HG03139 (cell line): ENCODE results near the gene SHFL.

Source experiments
- ATAC-seq: cut with Tn5 transposase; IDR thresholded peaks from one replicate; pipeline ENCODE4 v1.9.1; 2021; ENCODE audit not compliant: unreplicated experiment

The SHFL gene

GRCh38 chr19:10087296-10088061 lies 1.4 kb downstream of the SHFL start:
- no peak for ATAC-seq

DNA sequence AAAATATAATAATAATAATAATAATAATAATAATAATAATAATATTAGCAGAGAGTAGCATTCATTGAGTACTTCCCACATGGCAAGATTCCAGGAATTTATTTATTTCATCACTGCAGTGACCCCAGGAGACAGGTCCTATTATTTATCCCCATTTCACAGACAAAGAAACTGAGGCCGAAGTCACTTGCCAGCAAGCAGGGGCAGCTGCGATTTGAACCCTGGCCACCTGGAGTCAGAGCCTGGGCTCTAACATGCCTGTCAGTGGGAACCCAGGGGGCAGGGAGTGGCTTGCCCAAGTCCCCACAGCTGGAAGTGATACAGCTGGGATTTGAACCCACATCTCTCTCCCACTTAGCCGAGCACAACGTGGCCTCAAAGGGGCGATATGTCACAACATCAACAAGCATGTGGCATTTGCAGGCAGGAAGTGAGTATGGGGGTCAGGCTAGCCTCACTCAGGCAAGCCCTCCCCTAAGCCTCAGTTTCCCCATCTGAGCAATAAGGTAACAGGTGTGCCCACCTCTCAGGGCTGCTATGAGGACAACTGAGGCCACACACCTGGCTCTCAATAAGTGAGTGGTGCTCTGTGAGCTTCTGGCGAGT lies 2.9 kb downstream of the SHFL start:
- no peak for ATAC-seq

GRCh38 chr19:10089801-10090375 lies 3.8 kb downstream of the SHFL start:
- no peak for ATAC-seq

GRCh38 chr19:10091370-10091687 lies 5.2 kb downstream of the SHFL start:
- ATAC-seq: no peak

DNA sequence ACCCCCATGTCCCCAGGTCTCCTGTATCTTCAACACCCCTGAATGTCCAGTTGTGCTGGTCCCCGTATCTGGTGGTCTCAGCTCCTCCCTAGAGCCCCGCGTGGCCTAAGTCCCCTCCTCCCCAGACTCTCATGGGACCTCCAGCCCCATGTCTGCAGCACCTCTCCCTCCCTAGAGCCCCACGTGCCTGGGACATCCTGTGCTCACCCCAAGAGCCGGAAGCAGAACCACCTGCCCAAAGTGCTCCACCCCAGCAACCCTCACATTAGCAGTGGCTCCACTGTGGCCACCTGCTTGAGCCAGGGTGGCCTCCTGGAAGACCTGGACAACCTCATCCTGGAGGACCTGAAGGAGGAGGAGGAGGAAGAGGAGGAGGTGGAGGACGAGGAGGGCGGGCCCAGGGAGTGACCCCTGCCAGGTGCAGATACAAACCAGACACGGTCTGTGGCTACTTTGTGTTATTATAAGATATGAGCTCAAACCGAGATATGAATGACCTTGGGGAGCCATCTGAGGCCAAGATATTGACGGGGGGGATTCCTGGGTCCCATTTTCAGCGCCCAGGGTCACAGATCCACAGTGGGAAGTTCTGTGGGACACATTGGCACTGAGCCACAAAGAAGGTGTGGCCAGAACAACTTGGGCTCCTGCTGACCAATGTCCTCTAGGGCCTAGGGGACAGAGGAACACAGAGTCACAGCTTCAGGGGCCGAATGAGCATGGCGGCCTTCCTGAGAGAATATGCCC lies 6.0 kb downstream of the SHFL start:
- no peak for ATAC-seq

DNA sequence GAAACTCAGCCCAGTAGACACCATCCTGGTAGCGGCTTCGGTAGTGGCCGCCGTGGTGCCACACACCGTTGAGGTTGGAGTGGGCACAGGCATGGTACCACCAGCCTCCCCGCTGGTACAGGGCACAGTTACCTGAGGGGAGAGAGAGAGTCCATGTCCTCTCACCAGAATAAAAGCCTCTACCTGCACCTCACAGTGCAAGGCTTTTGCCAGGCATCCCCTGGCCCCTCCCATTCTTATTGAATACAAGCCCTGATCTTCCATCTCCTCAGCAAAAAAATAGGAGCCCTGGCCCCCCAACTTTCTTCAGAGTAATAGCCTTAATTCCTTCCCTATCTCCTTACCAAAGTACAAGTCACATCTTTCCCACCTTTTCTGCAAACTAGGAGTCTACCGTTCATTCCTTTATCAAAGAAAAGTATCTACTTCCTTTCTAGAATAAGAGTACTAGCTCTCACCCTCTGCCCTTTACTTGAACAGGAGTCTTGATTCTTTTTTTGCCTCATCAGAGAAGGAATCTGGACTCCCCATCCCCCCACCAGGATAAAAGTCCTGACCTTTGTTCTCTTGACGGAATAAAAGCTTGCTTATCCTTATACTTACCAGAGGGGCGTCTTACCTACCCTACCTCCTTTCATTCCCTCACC lies 6.7 kb downstream of the SHFL start:
- no peak for ATAC-seq

GRCh38 chr19:10093295-10094186 lies 7.4 kb downstream of the SHFL start:
- ATAC-seq: no peak

DNA sequence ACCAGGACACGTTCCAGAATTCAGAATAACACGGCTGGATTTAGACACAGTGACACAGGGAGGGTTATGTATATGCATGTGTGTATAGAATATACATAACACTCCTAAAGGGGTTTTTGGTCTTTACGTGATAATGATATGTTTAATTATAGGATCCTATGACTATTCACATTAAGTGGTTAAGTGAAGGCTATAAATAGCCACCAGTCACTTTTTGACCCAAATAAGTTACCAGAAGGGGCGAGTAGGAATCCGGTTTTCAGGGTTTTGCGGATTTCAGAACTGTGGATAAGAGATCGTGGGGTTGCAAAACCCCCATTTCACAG lies 9.5 kb downstream of the SHFL start:
- ATAC-seq: no peak

DNA sequence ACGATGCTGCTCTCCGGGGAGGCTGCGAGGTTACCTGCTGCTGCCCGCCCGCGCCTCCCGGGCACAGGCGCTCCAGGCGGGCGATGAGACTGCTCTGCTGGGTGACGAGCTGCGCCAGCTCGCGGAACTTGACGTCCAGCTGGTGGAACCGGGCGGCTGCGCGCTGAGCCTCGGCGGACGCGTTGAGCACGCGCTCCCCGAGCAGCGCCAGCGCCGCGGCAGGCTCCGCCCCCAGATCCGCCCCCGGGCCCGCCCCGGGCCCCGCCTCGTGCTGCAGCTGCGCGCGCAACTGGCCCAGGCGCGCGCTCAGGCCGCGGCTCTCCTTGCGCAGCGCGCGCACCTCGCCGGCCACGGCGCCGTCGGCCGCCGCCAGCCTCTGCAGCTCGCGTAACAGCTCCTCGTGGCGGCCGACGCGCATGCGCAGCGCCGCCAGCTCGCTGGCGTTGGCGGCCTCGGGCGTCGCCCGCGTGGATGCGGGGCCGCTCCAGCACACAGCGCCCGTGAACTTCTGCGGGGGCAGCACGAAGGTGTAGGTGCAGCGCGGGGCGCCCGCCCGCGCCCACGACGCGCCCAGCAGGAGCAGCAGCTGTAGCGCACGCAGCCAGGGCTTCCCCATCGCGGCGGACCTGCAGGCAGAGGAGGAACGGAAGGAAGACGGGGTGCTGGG lies 10.0 kb downstream of the SHFL start:
- ATAC-seq: peak; percentile 70

GRCh38 chr19:10096615-10096963 lies 10.5 kb downstream of the SHFL start:
- ATAC-seq: no peak

- no peak for ATAC-seq
These were observed 14.2 kb downstream of the SHFL start for GRCh38 chr19:10100163-10100785.

GRCh38 chr19:10102787-10103236 lies 16.7 kb downstream of the SHFL start:
- ATAC-seq: no peak

DNA sequence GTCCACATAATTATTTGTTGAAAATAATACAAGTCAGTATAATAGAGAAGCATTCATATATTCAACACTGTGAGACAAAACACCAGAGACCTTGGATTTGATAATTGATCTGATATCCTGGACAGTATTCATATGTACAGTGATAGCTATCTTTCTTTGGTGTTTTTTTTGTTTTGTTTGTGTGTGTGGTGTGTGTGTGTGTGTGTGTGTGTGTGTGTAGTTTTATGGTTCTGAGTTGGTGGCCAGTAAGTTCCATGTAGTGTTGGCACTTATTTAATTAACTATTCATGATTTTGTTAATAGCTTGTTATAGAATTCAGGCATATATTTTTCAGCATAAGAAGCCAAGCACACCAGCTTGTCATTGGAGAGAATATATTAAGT lies 18.0 kb downstream of the SHFL start:
- no peak for ATAC-seq

DNA sequence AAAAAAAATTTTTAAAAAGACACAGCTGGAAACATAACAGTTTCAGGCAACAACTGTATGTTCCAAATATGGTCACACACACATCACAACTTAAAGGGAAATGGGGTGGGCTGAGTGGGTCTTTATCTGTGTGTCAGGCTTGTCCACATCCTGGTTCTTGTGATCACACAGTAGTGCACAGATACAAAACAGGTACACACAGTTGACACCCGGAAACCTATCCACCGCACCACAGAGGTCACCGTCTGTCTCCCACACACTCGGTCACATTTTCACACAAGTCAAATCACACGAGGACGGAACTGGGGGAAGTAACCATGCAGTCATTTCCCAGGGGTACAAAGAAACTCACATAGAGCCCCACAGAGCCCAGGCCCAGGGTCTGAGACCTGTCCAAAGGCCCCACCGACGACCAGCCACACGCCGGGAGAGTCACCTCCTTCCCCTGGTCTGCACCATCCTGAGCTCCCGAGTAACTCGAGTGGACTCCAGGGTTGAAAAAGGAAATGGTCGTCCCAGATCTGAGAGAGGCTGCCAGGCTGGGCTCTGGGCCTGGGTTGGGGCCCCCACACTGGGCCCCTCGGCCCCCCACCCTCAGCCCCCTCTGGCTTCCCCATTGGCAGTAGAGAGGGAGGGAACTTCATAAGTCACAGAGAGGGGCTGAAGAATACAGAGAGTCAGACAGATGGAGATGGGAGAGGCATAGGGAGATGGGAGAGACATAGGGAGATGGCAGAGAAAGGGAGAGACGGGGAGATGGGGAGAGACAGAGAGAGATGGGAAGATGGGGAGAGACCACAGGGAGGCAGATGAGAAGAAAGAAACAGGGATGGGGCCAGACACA lies 18.8 kb downstream of the SHFL start:
- peak; percentile 35 for ATAC-seq

DNA sequence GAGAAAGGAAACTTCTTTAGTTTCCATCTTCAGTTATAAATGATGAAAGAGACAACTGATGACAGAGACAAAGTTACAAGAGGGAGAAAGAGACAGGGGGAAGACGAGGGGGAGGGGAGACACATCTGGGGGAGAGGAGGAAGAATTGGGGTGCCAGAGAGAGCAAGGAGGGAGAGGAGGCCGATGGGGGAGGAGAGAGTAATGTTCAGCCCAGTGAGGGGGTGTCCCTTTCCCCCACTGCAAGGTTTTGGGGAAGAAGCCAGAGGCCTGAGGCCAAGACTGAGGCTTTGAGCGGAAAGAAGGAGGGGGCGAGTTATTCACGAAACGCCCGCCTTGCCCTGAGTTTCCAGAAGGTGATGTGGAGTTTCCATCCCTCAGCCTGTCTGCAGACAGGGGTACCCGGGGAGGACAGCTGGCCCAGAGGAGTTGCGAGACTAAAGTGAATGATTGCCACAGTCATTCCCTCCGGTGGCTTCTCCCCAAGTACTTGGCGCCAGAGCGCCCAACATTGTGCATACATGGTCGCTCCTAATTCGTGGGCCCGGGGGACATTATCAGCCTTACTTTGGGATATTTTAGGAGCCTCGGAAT lies 19.5 kb downstream of the SHFL start:
- peak; percentile 8 for ATAC-seq

DNA sequence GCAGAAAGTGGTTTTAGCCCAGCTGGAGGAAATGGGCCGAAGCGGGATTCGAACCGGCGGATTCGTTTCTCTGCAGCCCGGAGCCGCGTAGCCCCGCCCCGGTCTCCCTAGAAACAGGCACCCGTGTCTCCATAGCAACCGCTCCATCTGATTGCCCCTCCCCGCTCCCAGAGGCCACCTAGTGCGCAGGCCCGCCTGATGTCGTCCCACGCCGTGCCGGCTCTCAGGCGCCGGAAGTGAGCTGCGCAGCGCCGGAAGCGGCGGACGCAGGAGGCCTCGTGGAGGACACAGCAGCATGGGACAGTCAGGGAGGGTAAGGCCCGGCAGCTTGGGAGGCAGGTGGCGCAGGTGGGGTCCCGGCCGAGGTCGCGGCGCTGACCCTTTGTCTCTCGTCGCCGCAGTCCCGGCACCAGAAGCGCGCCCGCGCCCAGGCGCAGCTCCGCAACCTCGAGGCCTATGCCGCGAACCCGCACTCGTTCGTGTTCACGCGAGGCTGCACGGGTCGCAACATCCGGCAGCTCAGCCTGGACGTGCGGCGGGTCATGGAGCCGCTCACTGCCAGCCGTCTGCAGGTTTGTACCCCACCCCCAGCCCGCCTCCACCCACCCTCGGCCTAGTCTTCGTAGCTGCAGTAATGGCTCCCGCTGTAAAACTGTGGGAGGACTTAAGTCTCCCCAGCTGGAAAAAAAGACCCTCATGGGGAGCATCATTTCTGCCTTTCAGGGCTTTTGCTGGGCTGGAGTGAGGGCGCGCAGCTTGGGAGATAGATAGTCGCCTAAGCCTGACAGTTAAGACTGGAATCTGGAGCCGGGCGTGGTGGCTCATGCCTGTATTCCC lies 20.2 kb downstream of the SHFL start, which contains the start of gene PPAN:
Gene PPAN, plus strand, starts transcription at position 263 of the 837 bp plus-strand sequence. Its CDS starts 33 bp downstream, at position 296.
- ATAC-seq: peak; percentile 43

DNA sequence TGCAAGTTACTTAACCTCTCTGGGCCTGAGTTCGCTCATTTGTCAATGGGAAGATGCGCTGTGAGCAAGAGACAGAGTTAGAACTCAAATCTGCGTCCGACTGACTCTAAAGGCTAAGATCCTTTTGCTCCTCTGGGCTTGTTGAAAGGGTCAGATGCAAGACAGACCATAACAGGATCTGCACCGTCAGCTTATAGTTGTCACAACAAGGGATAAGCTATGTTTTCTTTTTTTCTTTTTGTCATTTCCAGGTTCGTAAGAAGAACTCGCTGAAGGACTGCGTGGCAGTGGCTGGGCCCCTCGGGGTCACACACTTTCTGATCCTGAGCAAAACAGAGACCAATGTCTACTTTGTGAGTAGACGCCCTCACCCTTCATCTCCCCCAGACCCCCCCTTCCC lies 21.1 kb downstream of the SHFL start:
- no peak for ATAC-seq
